HG02884 (cell line): ENCODE measurements around the gene PSMD7.
"Not testable (repeated sequence)": the region's sequence is repeated elsewhere in the genome, so short reads cannot be mapped to it uniquely, and the experiment has no call there.

ENCODE experiments used
- ATAC-seq: cut with Tn5 transposase; IDR thresholded peaks from one replicate; pipeline ENCODE4 v1.9.1; 2021; ENCODE audit warnings: mild to moderate bottlenecking, moderate library complexity; ENCODE audit not compliant: unreplicated experiment

Gene PSMD7

DNA sequence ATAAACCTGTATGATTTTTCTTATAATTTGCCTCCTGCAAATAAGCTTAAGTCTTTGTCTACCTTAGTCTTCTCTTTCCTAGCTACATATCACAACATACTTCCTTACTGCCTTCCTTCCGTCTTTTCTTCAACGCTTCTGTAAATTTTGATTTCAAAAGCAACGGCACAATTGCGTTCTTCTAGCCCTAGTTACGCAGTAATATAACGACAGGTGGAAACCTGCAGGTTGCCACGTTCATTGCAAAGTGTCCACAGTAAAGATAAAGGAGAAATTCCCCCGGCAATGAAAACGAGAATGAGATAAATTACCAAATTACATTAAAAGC lies 546 bp upstream of the PSMD7 start:
- ATAC-seq: peak; percentile 10

DNA sequence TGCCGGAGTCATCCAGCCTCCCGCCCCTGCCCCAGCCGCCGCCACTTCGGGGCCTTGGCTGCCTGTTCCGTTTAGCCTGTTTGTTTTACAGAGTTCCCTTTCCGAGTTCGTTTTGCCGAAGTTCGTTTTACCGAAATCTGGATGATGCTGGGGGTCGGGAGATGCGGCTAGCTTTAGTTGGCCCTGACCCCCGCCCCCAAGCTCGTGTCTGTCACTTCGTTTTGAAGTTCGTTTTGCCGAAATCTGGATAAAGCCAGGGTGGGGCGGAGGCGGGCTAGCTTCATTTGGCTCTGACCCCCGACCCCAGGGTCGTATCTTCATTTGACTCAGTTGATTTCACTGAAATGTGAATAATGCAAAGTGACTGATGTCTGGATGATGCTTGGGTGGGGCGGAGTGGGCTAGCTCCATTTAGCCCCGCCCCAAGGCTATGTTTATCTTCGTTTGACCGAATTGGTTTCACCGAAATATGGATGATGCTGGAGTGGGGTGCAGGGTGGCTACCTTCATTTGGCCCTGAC lies 591 bp downstream of the PSMD7 start:
- ATAC-seq: peak; percentile 34

DNA sequence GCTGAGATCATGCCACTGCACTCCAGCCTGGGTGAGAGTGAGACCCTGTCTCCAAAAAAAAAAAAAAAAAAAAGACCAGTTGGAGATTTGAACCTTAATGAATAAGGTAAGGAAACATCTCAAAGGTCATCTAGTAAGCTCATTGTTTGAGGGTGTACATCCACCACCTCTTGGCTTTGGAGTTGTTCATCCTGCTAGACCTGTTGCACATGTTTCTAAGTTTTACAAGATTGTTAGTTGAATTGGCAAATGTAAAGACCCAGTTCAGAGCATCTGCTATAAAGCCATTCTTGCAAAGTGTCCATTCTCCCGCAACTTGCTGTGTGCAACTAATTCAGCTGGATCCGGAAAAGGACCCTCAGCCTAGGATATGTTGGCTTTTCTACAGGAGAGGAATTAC lies 1.5 kb downstream of the PSMD7 start:
- ATAC-seq: no peak

DNA sequence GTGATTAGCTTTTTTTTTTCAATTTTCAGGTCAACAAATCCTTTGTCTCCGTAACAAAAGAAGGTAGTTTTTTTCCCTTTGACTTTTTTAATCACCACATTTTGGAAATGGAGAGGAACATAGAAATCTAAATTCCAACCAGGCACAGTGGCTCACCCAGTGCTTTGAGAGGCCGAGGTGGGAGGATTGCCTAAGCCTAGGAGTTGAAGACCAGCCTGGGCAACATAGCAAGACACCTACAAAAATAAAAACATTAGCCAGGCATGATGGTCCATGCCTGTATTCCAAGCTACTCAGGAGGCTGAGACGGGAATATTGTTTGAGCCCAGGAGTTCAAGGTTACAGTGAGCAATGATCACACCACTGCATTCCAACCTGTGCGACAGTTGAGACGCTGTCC lies 5.7 kb downstream of the PSMD7 start:
- no peak for ATAC-seq

DNA sequence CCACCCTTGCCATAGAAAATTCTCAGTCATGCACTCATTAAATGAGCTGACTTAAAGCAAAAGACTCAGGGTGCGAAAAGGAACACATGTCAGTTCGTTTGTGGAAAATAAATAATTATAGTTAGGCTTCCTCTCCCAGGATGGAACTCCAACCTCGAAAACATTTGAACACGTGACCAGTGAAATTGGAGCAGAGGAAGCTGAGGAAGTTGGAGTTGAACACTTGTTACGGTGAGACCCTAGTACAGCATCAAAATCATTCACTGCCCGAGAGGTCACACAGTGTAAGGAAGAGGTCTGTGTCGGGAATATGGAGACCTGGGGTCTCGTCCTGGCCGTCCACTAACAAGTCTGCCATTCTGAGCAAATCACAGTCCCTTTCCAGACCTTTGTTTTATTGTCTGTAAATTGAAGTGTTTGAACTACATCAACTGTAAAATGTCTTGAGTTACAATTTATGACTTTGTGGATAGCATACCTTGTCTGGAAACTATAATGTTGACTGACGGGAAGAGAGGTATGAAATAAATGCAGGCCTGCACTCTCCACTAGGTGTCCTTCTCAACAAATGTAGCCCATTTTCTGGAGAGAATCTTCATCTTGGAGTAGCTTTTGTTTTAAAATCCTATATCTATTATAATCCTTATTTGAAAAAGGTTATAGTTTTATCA lies 7.7 kb downstream of the PSMD7 start:
- ATAC-seq: no peak

GRCh38 chr16:74304835-74305176 lies 8.2 kb downstream of the PSMD7 start:
- ATAC-seq: no peak

- no peak for ATAC-seq
These were observed 8.7 kb downstream of the PSMD7 start for GRCh38 chr16:74305281-74305680.

GRCh38 chr16:74305978-74306784 lies 9.6 kb downstream of the PSMD7 start:
- no peak for ATAC-seq

DNA sequence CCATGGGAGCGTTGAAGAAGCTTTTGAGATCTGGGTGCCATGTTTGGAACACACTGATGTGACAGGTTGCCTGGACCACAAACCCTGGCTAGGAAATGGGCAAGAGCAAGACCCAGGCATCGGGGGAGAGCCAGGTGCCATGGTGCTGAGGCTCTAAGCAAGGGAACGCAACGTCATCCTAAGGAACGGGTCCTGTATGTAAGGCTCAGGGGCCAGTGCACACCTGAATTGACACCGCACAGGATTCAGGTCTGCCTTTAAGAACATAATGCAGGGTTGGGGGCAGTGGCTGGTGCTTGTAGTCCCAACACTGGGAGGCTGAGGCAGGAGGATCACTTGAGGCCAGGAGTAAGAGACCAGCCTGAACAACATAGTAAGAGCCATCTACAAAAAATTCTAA lies 10.8 kb downstream of the PSMD7 start:
- no peak for ATAC-seq

- ATAC-seq: no peak
These were observed 13.5 kb downstream of the PSMD7 start for GRCh38 chr16:74309789-74310781.

DNA sequence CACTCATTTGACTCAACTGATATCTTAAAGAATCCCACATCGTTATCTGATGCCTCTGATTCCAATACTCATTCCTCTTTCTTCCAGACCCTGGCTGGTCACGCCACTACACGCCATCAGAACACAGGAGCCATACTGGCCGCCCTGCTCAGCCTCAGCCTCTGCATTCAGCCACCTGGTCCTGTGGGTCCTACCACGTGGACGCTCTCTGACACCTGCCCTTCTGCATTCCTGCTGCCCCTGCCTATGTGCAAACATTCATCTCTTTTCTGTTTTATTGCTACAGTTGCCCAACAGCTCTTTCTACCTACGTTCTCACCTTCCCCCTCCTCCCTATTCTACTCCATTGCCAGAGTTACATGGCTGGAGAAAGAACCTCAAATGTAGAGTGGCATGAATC lies 18.4 kb downstream of the PSMD7 start:
- no peak for ATAC-seq

DNA sequence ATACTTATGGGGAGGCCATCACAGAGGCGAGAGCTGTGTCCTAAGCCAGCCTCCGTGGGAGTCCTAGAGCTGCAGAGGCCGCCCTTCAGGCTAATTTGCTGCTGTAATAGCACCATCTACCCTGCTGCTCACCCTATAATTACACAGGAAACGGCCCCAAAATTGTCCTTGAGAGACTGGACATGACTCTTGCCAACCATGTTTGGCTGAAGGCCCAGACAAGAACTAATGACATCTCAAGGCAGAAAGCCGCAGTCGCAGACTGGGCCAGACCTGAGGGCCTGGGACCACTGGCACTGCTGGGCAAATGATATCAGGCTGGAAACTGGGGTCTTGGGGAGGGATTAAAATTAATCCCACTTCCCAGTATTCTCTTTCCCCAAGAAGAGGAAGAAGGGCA lies 24.1 kb downstream of the PSMD7 start:
- no peak for ATAC-seq

DNA sequence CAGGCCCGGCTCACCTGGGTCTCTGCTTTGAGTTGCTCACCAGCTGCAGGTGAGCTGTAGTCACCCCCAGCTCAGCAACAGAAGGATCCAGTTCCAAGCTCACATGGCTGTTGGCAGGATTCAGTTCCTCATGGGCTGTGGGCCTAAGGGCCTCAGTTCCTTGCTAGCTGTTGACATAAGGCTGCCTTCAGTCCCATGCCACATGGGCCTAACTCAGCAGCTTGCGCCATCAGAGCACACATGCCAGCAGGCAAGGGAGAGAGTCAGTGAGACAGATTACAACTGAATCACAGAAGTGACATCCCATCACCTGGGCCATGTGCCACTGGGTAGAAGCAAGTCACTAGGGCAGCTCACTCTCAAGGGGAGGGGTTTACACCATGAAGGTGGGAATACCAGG lies 24.7 kb downstream of the PSMD7 start:
- no peak for ATAC-seq

GRCh38 chr16:74322301-74322710 lies 25.7 kb downstream of the PSMD7 start:
- no peak for ATAC-seq

- ATAC-seq: not testable (repeated sequence)
These were observed 28.2 kb downstream of the PSMD7 start for GRCh38 chr16:74324777-74325176.

DNA sequence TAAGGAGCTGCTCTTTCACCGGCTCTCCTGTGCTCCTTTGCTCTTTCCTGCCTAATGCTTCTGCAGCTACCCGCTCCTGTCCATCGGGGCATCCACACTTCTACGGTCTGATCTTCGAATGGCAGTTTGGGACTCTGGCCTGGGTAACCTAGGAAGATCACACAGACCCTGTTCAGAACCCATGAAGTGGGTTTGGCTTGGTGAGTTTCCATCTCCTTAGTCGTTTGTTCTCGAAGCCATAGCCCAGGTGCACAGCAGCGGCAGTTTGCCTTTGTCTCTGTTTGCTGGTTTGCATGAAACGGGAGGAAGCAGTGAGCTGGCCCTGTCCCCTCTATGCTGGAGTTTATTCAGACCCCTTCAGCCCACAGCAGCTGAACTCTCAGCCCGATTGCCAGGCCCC lies 29.0 kb downstream of the PSMD7 start:
- no peak for ATAC-seq

DNA sequence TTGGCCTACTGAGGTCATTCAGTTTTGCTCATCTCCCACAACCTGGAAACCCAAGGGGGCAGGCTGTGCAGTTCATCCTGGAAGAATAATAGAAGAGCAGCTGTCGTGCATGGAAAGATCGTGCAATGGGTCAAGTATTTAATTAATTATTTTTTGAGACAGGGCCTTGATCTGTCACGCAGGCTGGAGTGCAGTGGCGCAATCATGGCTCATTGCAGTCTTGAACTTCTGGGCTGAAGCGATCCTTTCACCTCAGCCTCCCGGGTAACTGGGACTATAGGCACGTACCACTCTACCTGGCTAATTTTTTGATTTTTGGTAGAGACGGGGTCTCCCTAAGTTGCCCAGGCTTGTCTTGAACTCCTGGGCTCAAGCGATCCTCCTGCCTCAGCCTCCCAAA lies 31.7 kb downstream of the PSMD7 start:
- ATAC-seq: not testable (repeated sequence)

GRCh38 chr16:74332469-74332868 lies 35.9 kb downstream of the PSMD7 start:
- not testable (repeated sequence) for ATAC-seq

DNA sequence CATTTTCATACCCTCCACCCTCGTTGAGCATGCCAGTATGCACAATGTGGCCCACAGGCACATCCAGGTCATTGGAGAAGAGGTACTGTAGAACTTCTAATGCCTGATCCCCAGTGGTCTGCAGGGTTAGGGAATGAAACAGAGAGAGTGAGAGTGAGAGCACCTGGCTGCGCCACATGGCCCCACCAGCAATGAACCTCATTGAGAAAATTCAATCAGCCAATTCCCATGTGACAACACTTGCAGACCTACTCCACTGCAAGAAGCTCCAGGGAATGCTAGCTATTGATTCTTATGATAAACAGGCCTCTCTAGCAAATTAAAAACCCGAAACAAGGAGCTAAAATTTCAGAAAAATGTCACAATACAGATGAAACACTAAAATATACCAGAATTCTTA lies 40.9 kb downstream of the PSMD7 start:
- ATAC-seq: not testable (repeated sequence)

GRCh38 chr16:74339226-74339625 lies 42.6 kb downstream of the PSMD7 start:
- ATAC-seq: not testable (repeated sequence)

GRCh38 chr16:74353038-74353437 lies 56.4 kb downstream of the PSMD7 start:
- ATAC-seq: not testable (repeated sequence)
